Measurements from ENCODE around the gene OXCT1. TPM values are rescaled to one million over a fixed set of nuclear protein-coding genes. Genes with fewer than 3 reads are reported as not detected.
"Not testable (repeated sequence)": the region's sequence is repeated elsewhere in the genome, so short reads cannot be mapped to it uniquely, and the experiment has no call there.

OXCT1 gene
- total RNA-seq, 1 donor from 2014 or later = 64.6 TPM

DNA sequence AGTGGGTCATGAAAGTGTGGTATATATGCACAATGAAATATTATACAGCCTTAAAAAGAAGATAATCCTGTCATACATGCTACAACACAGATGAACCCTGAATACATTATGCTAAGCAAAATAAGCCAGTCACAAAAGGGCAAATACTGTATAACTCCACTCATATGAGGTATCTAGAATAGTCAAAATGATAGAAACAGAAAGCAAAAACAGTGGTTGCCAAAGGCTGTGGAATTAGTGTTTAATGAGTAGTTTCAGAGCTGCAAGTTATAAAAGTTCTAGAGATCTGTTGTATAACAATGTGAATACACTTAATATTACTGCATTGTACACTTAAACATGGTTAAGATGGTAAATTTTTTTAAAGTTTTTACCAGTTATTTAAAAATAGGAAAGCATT lies 135.0 kb downstream of the OXCT1 start:
- intact Hi-C loops (cut with micrococcal nuclease) = no loop called here

DNA sequence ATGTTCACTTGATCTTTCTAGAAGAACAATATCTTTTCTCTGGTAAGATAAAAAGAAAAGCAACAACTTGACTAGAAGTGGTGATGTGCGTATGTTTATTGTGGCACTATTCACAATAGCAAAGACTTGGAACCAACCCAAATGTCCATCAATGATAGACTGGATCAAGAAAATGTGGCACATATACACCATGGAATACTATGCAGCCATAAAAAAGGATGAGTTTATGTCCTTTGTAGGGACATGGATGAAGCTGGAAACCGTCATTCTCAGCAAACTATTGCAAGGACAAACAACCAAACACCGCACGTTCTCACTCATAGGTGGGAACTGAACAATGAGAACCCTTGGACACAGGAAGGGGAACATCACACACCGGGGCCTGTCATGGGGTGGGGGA lies 140.8 kb downstream of the OXCT1 start:
- intact Hi-C loops (cut with micrococcal nuclease) = not testable (repeated sequence)

GRCh38 chr5:41728281-41728680 lies 141.9 kb downstream of the OXCT1 start:
- intact Hi-C loops (cut with micrococcal nuclease) = no loop called here

DNA sequence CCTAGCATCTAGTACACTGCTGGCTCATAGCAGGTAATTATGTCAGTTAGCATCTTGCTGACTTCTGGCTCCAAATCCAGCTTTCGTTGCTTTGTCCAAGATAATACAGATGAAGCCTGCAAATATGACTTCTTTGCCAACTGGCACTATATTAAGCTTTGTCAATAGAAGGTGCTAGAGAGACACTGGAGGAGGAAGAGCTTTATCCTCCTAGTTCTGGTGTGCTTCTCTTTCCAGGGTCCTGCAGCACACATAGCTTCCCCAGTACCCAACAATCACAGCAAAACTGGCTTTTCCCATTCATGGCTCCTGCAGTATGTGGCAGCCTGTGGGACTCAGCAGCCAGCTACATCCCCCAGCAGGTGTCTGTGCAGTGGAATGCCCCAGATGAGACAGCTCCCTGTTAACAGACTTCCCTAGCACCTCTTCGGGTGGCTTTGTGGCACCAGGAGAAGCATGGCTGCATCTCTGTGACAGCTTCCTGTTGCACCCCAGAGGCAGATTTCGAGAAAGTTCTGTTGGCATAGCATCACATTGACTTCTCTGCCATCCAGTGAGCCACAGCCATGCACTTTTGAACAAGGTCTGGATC lies 147.8 kb downstream of the OXCT1 start:
- intact Hi-C loops (cut with micrococcal nuclease) = no loop called here

- intact Hi-C loops (cut with micrococcal nuclease) = no loop called here
Observed at GRCh38 chr5:41721516-41721915, 148.7 kb downstream of the OXCT1 start.

GRCh38 chr5:41716382-41716781 lies 153.8 kb downstream of the OXCT1 start:
- intact Hi-C loops (cut with micrococcal nuclease) = no loop called here

DNA sequence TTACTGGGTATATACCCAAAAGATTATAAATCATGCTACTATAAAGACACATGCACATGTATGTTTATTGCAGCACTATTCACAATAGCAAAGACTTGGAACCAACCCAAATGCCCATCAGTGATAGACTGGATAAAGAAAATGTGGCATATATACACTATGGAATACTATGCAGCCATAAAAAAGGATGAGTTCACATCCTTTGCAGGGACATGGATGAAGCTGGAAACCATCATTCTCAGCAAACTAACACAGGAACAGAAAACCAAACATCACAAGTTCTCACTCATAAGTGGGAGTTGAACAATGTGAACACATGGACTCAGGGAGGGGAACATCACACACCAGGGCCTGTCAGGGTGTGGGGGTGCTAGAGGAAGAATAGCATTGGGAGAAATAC lies 155.8 kb downstream of the OXCT1 start:
- intact Hi-C loops (cut with micrococcal nuclease) = not testable (repeated sequence)

- intact Hi-C loops (cut with micrococcal nuclease) = loop anchor here (1.0 kb wide), 1 partner anchor 135 kb away; no protein-coding TSS in a partner anchor
Observed at GRCh38 chr5:41708604-41708940, 161.7 kb downstream of the OXCT1 start.

DNA sequence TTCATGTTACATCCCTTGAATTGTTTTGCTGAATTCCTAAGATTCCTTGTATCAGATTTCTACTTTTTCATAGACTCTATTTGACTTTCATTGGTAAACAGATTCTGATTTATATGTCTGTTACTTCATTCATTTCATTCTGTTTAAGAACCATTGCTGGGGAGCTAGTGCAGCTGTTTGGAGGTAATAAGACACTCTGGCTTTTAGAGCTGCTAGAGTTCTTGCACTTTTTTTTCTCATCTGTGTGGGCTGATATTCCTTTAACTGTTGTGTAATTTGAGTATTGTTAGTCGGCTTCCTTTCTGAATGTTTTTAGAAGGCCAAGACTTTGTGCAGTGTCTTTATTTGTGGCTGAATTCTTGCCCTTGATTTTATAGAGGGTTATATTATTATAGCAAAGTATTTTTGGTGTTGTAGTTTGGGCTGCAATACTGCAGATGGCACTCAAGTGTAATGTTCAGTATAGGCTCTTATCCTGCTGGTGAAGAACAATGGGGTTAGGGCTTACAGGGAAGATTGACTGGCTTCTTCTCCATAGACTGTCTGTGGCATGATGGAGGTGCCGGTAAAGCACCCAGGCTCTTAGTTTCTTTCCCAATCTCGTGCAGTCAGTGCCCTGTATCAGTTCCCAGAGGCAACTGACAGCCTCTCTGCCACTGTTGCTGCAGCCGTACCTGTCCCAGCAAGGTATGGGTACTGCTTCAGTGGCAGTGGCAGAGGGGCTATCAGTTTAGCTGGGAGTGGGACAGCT lies 162.2 kb downstream of the OXCT1 start:
- intact Hi-C loops (cut with micrococcal nuclease) = loop anchor here (1.0 kb wide), 1 partner anchor 135 kb away; no protein-coding TSS in a partner anchor

DNA sequence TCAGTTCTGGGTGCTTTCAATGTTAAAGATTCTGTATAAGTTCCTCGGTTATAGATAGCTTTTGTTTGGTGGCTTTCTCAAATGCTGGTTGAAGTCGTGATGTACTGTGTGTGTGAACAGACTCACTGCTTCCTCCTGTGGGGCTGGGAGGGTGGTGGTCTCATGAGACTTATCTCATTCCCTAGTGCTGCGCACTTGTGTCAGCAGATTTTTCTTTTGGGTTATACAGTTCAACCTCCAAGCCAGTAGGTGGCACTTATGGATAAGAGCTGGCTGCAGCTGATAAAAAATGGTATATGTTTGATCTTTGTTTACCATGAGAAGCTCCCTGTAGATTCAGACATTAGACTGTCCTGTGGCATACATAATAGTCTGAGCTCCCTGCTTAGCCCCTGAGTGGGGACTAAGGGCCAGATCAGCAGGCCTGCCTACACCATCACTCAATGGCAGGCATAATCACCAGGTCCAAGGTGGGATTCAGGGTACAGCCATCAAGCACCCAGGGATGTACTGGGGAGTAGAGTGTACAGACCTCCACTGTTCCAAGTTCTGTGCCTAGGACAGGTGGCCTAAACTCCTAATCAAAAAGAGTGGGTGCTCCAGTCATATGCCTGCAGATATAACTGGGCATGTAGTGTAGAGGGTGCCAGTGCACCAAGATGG lies 174.2 kb downstream of the OXCT1 start:
- intact Hi-C loops (cut with micrococcal nuclease) = loop anchor here (1.0 kb wide), 1 partner anchor 147 kb away; no protein-coding TSS in a partner anchor

- intact Hi-C loops (cut with micrococcal nuclease) = no loop called here
Observed at GRCh38 chr5:41686767-41687166, 183.5 kb downstream of the OXCT1 start.

GRCh38 chr5:41686191-41686590 lies 184.0 kb downstream of the OXCT1 start:
- intact Hi-C loops (cut with micrococcal nuclease) = no loop called here

GRCh38 chr5:41683181-41683580 lies 187.0 kb downstream of the OXCT1 start:
- intact Hi-C loops (cut with micrococcal nuclease) = no loop called here

GRCh38 chr5:41682641-41683040 lies 187.6 kb downstream of the OXCT1 start:
- intact Hi-C loops (cut with micrococcal nuclease) = no loop called here

GRCh38 chr5:41681840-41682239 lies 188.4 kb downstream of the OXCT1 start:
- intact Hi-C loops (cut with micrococcal nuclease) = no loop called here

Other genes starting within 250 kb of the OXCT1 start
- 24.2 and 24.6 TPM in 2 replicates for gene RIMOC1, start 33.9 kb upstream of the OXCT1 start, total RNA-seq
- gene FBXO4, start 54.9 kb upstream of the OXCT1 start, total RNA-seq = 13.0 and 15.8 TPM in 2 replicates

All from T-helper 2 cell treated with Interferon-gamma antibody and Interleukin-4, amounts not matched to agents 100 ng/mL and 5 ng/mL, for 36 hours (primary cell).